Prostate gland (tissue), 2 donors: Measurements from ENCODE around the gene MOGAT3. TPM values are rescaled to one million over a fixed set of nuclear protein-coding genes. Genes with fewer than 3 reads are reported as not detected.
A peak's percentile ranks its signal among the peaks of the same experiment; 100 is the strongest.

ENCODE experiments used
- DNase-seq: peaks from one replicate; pipeline ENCODE4 v3.0.0-alpha.2; 2019; ENCODE audit warnings: low spot score
- H3K27ac ChIP-seq, 2 donors: fragments of 200-600 bp; sonication (generic); 2 replicates each; pipeline ENCODE4 v1.5.1; 2017 to 2019
- H3K27me3 ChIP-seq: fragments of 200-600 bp; sonication (generic); replicated peaks from 2 replicates; pipeline ENCODE4 v1.5.1; 2019; ENCODE audit not compliant: insufficient read depth
- H3K36me3 ChIP-seq, 2 donors: fragments of 200-600 bp; sonication (generic); 1 replicate in 1 of 2; 2 replicates in 1 of 2; pipeline versions ENCODE4 v1.5.1 to v1.8.1; 2017 to 2019
- H3K4me1 ChIP-seq: fragments of 200-600 bp; sonication (generic); replicated peaks from 2 replicates; pipeline ENCODE4 v1.5.1; 2019
- H3K4me3 ChIP-seq, 2 donors: fragments of 200-600 bp; sonication (generic); 2 replicates each; pipeline ENCODE4 v1.5.1; 2017 to 2019
- H3K9me3 ChIP-seq: fragments of 200-600 bp; sonication (generic); 2 replicates; pipeline ENCODE4 v1.5.1; 2017
- CTCF ChIP-seq, 4 experiments: fragments of 200-600 bp in 2 of 4; fragments of 450-650 bp in 2 of 4; sonication (generic) in 2 of 4; IDR thresholded peaks; 1 replicate in 3 of 4; 2 replicates in 1 of 4; pipeline ENCODE4 v1.5.1; 2016 to 2019; ENCODE audit warnings: antibody characterized with exemption in 4 of 4, mild to moderate bottlenecking in 2 of 4, moderate library complexity in 2 of 4
- POLR2A ChIP-seq: fragments of 450-650 bp; IDR thresholded peaks from one replicate; pipeline ENCODE4 v1.6.1; 2016; ENCODE audit warnings: antibody characterized with exemption, mild to moderate bottlenecking
- POLR2AphosphoS5 ChIP-seq: sonication (generic); formaldehyde crosslinking; IDR thresholded peaks from one replicate; pipeline ENCODE4 v1.6.1; 2017; ENCODE audit warnings: antibody characterized with exemption
- WGBS: methylation state at CpG from one replicate; pipeline ENCODE4 v1.1.5; 2018; 5-methylcytosine and 5-hydroxymethylcytosine counted together
- intact Hi-C: fragments of 100-400 bp; cut with DNase I; formaldehyde crosslinking; loops from one replicate; pipeline ENCODE4 v1.14.2; 2022
- total RNA-seq, 2 donors: library from RNA; depleted of rRNA; stranded (reverse); fragments of >200 nt; gene quantifications; one replicate each; pipeline ENCODE4 v1.1.0, GENCODE V29; 2016

Gene MOGAT3
- total RNA-seq, 2 donors from 2014 or later = not detected

- Histone ChIP-seq H3K4me1 (no peaks in the 10 kb centered on the region), H3K27me3 (no peaks in the 10 kb centered on the region), H3K27ac (peak overlapping the region; percentile 53 to 58), H3K4me3 (peak overlapping the region; percentile 27 to 39), H3K9me3 (no peaks in the 10 kb centered on the region), H3K36me3 (peaks cover 0 to under 1% of the 10 kb centered on the region in 2 donors)
- intact Hi-C loops = no loop called here
- DNase-seq = peak; percentile 59
- WGBS = 11% methylated on average over 37 of the region's 52 CpGs
- TF ChIP-seq POLR2A (peak; percentile 62), POLR2AphosphoS5 (peak; percentile 21), CTCF (IDR thresholded peaks at IDR 0.05) (no peak)
These were observed 31.5 kb upstream of the MOGAT3 start for GRCh38 chr7:101232141-101232850.

GRCh38 chr7:101231644-101232043, 30.8 kb upstream of the MOGAT3 start:
- Histone ChIP-seq H3K9me3 (no peaks in the 10 kb centered on the region), H3K36me3 (peaks cover 0 to 3% of the 10 kb centered on the region in 2 donors), H3K4me1 (no peaks in the 10 kb centered on the region), H3K27me3 (no peaks in the 10 kb centered on the region), H3K4me3 (peak overlapping the region in 1 of 2 donors; percentile 39), H3K27ac (no peak overlapping the region)
- WGBS = 59% methylated on average over 7 of the region's 7 CpGs
- no peak for TF ChIP-seq CTCF (IDR thresholded peaks at IDR 0.05)
- no peak for TF ChIP-seq POLR2AphosphoS5
- no peak for TF ChIP-seq POLR2A
- DNase-seq = no peak
- intact Hi-C loops = no loop called here

GRCh38 chr7:101226721-101227120, 25.9 kb upstream of the MOGAT3 start:
- WGBS = 86% methylated on average over 9 of the region's 9 CpGs
- Histone ChIP-seq H3K4me1 (no peaks in the 10 kb centered on the region), H3K9me3 (no peaks in the 10 kb centered on the region), H3K27ac (no peak overlapping the region), H3K36me3 (peaks cover 6 to 12% of the 10 kb centered on the region in 2 donors), H3K27me3 (no peaks in the 10 kb centered on the region), H3K4me3 (no peak overlapping the region)
- TF ChIP-seq CTCF (IDR thresholded peaks at IDR 0.05) (no peak), POLR2AphosphoS5 (no peak), POLR2A (no peak)
- DNase-seq = no peak
- intact Hi-C loops = no loop called here

GRCh38 chr7:101225650-101226049, 24.8 kb upstream of the MOGAT3 start:
- intact Hi-C loops = no loop called here
- H3K4me1 ChIP-seq = no peaks in the 10 kb centered on the region
- no peak for DNase-seq
- H3K27ac ChIP-seq = no peak overlapping the region
- peaks cover 6 to 12% of the 10 kb centered on the region in 2 donors for H3K36me3 ChIP-seq
- 98% methylated on average over 6 of the region's 6 CpGs for WGBS
- TF ChIP-seq POLR2A (no peak), CTCF (IDR thresholded peaks at IDR 0.05) (no peak), POLR2AphosphoS5 (no peak)
- H3K9me3 ChIP-seq = no peaks in the 10 kb centered on the region
- H3K4me3 ChIP-seq = no peak overlapping the region
- H3K27me3 ChIP-seq = no peaks in the 10 kb centered on the region

GRCh38 chr7:101223528-101223927, 22.7 kb upstream of the MOGAT3 start:
- H3K9me3 ChIP-seq = no peaks in the 10 kb centered on the region
- no peak for DNase-seq
- H3K27ac ChIP-seq = no peak overlapping the region
- H3K4me3 ChIP-seq = no peak overlapping the region
- 90% methylated on average over 15 of the region's 15 CpGs for whole genome bisulfite sequencing
- no peaks in the 10 kb centered on the region for H3K27me3 ChIP-seq
- no peak for TF ChIP-seq POLR2A
- no peak for TF ChIP-seq CTCF (IDR thresholded peaks at IDR 0.05)
- TF ChIP-seq POLR2AphosphoS5 = no peak
- intact Hi-C loops = no loop called here
- H3K4me1 ChIP-seq = no peaks in the 10 kb centered on the region
- peaks cover 6 to 12% of the 10 kb centered on the region in 2 donors for H3K36me3 ChIP-seq
